ENCODE results near the gene TGFBR2.
A peak's percentile ranks its signal among the peaks of the same experiment; 100 is the strongest.
"Not testable (repeated sequence)": the region's sequence is repeated elsewhere in the genome, so short reads cannot be mapped to it uniquely, and the experiment has no call there.

The TGFBR2 gene

DNA sequence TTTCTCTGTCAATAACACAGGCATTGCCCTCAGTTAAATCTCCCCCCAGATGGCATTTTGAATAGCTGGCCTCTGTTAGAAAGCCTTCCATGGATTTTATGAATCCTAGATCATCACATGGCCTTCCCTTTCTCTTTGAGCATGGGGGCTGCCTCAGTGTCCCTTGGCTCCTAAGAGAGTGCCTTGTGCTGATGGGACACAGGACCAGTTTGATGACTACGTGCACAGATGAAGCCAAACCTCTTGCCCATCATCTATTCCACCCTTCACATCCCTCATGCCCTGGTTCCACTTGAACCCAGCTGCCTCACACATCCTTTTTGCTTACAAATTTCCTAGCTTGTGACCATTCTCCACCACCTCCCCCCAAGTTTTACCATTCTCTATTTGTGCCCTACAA lies 12.9 kb downstream of the TGFBR2 start:
- no peak for DNase-seq (ENCODE audit: low spot score)

DNA sequence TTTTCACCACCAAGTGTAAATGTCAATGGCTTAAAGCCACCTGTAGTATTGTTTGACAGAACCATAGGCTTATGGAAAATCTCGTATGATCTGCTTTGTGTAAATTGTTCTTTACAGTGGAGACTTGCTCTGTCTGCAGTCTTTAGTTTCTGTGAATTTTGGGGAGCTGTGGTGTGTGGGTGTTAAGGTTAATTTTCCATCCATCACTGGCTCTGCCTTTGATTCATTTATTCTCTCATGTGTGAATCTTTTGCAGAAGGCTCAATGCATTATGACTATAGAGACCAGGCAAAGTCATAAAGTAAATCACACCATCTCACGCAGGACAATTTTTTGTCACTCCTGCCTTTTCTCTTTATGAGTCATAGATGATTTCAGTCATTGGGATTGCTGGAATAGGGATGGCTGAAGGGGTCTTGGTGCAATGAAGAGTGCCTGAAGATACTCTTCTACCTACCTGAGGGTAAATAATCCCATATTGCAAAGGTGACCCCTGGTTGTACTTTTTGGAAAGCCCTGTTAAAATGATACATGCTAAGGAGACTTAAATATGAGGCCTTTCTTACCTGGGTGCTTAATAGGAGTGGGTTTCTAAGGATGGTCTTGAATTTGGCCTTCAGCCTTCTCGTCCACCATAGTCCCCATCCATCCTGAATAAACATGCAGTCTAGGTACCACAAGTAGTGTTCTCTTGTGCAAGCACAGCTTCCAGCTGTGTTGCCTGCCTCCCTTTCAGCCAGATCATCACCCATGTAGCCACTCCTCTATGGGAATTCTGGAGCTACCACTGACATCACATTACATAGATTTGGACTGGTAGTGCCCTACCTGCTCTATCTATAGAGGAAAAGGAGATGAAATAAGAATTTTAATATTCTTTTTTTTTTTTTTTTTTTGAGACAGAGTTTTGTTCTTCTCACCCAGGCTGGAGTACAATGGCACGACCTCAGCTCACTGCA lies 14.3 kb downstream of the TGFBR2 start:
- no peak for DNase-seq (ENCODE audit: low spot score)

DNA sequence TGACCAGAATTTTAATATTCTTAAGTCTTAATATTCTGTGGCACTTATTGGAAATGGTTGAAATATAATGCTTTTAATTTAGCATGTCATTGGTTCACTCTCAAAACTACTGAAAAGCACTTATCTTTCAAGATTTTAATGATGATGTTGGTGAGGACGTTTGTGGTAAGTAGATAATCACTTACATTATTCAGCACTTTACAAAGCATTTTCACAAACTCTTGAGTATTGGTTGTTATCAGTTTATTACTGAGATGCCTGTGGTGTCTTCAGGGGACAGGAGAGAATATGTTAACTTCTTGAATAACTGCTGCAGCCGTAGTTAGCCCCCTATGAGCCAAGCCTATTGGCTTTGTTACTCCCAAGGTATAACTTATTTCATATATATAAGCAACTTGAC lies 15.2 kb downstream of the TGFBR2 start:
- no peak for DNase-seq (ENCODE audit: low spot score)

DNA sequence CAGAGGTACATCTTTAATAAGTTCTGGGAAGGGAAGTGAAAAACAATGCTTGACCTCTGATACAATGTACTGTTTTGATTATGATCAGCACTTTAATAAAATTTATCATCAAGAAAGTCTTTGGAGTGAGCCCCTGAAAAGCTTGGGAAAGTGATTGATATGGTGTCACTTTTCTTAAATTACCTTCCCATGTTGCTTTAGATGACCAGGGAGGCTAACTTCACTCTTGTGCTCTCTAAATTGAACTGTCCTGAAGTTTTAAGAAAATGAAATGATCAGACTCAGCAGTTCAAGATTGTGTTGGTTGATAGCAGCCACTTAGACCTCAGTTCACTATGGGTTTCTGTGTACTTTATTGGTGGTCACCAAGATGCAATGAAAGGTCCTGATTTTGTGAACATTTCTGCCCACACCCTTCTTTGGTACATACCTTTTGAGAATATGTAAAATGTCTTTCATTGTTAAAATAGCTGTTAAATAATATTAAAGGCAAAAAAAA lies 15.7 kb downstream of the TGFBR2 start:
- DNase-seq (ENCODE audit: low spot score), result no peak

DNA sequence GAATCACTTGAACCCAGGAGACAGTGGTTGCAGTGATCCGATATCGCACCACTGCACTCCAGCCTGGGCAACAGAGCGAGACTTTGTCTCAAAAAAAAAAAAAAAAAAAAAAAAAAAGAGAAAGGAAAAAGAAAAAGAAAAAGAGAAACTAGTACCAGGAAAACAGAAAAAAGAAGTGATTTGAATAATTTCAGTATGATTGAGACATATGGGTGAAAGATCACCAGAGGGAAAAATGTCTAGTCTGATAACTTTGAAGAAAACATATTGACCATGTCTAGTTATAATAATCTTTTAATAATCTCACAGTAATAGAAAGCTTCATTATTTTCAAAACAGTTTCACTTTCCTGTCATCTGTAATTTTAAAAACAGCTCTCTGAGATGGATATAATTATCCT lies 16.4 kb downstream of the TGFBR2 start:
- DNase-seq (ENCODE audit: low spot score), result no peak

DNA sequence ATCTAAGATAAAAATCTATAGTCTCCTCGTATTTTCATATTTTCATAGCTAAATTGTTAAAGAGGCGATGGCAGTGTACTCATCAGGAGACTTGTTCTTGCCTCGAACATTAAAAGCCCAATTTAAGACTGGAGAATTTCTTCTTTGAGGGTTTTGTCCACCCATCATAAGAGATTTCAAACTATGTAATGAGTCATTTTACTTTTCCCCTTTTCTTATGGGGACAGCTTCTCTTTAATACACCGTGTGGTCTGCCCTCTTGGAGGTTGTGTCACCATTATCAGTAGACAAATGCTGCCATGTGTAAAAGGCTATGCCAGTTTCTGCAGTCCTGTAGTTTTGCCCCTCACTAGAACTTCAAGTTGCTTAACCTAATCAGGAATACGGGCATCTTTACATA lies 16.9 kb downstream of the TGFBR2 start:
- DNase-seq (ENCODE audit: low spot score), result no peak

DNA sequence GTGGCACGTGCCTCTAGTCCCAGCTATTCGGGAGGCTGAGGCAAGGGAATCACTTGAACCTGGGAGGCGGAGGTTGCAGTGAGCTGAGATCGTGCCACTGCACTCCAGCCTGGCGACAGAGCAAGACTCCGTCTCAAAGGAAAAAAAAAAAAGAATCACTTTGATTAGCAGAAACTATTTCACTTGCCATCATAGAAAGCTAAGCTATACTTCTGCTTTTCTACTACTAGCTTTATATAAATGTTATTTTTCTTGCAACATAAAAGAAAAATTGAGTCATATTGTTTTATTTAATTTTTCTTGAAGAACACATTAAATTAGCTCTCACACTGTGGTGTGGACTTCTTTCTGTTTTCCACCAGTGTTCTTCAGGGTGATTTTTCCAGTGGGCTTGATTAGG lies 18.1 kb downstream of the TGFBR2 start:
- DNase-seq (ENCODE audit: low spot score), result not testable (repeated sequence)

DNA sequence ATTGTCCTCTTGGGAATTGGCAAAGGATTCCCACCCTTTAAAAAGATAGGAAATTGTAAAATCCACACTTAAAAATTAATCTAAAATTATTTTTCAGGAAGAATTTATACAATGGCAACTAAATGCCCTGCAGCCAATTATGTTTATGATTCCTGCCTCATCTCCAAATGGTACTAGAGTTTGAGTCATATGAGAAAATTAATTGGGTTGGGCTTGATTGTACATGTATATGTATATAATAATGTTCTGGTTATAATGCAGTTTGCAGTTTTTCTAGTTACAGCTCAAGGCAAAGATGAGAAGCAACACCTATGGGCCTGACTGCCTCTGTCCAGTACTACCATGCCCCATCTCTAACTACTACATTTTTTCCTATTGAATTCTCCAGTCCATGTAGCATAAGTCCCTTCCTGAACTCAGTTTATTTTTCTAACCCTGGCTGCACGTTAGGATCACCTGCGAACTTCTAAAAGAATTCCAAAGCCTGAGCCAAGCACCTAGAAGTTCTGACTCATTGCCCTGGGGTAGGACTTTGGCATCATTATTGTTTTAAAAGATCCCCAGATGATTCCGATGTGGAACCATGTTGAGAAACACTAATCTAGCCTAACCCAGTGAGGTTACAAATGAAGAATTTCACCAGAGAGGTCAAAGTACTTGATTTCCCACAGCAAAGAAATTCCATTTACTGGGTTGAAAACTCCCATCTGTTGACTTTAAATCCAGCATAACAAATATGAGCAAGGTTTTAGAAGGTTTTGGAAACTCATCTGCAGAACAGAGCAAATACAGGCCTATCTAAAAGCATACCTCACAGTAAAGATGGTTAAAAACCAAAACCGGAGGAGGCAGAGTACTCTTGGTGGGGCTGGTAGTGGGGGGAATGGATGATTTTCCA lies 19.4 kb downstream of the TGFBR2 start:
- no peak for DNase-seq (ENCODE audit: low spot score)

DNA sequence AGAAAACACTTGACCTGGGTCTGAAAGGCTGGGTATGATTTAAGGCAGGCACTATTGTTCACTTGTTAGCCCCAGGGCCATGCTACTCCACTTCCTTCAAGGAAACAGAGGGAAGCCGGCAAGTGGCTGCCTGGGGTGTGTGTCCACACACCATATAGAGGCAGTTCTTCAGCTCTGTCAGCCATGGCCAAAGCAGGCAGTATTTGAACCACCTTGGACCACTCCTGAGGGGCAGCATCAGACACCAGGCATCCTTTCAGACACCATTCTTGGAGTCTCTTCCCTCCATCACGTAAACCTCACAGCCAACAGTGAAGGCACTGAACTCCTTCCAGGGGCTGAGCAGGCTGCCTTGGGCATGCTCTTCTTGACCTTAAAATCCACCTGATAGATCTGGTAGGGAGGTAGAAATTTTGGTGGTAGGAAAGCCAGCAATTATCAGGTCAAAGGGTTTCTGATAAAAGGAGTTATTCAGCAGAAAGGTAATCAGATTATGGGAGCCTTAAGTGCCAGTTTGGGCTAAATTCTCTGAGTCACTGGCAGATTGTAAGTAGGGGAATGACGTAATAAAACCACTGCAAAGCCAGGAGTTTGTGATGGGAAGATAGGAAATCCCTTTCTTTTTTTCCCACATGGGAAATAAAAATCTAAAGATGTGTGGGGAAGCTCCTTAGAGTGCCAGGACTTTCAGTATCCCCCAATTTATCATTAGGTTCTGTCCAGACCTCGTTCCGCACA lies 20.2 kb downstream of the TGFBR2 start:
- DNase-seq (ENCODE audit: low spot score), result peak; percentile 44

DNA sequence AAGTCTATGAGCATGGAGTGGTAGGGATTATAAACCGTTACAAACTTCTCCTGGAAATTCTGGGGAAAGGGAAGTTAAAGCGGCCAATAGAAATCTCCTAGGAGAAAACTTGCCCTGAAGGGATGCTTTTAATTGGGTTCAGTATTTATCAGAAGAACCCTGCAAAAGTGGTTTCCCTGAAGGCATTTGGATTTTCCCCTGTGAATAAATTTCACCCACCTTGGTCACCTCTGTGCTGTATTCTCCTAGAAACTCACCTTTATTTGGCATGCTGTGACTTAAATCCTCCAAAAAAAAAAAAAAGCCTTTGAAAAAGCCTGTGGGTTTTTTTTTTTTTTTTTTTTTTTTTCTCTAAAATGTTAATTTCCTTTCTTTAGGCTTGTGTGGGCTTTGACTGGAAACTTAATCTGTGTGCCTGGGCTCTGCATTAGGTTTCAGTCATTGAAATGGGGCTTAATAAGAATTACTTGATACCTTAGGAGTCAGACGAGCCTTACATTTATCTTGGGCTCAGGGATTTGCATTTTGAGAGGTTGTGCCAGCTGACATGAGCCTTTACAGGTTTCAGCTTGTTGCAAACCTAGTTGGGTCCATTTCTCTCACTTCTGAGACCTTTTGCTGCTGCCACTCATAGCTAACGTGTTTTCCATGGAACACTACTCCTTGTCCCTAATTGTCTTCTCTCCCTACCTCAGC lies 22.0 kb downstream of the TGFBR2 start:
- no peak for DNase-seq (ENCODE audit: low spot score)

DNA sequence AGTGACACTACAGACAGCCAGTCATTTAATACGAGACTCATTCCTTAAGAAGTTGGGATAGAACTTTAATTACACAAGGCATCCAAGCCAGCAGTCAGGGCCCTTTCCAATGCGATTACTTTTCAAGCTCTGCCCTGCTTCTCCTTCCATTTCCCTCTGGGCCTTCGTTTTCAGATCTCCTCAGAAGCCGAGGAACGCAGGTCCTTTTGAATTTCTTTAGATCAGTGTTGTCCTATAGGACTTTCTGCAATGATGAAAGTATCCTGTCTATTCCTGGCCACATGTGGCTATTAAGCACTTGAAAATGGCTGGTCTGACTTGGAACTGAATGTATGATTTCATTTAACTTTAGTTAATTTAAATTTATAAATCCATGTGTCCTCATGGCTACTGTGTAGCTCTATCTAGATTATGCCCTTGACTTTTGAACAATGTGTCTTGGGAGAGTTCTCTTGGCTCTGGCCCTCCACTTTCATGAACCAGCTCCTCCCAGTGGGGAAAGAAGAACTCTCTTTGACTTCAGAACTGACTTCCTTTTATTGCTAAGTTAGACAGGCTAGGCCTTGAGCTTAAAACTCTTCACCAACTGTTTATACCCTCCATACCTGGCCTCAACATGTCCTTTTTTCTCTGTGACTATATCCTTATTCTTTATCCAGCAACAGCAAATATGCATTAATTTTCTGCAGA lies 22.6 kb downstream of the TGFBR2 start:
- no peak for DNase-seq (ENCODE audit: low spot score)

DNA sequence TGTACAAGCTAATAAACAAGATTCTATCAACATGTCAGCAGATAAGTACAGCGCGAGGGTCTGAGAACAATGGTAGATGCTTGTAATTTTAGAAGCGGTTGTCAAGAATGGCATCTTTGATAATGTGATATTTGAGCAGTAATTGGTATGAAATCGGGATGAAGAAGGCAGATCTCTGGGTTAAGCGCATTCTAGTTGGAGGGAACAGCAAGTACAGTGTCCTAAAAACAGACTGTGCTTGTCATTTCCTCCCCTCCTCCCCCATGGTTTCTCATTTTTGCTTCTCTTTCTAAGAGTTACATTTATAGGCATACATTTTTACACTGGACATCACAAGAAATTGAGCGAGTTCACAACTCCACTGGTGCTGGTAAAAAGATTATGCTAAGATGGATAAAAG lies 23.3 kb downstream of the TGFBR2 start:
- DNase-seq (ENCODE audit: low spot score), result no peak

DNA sequence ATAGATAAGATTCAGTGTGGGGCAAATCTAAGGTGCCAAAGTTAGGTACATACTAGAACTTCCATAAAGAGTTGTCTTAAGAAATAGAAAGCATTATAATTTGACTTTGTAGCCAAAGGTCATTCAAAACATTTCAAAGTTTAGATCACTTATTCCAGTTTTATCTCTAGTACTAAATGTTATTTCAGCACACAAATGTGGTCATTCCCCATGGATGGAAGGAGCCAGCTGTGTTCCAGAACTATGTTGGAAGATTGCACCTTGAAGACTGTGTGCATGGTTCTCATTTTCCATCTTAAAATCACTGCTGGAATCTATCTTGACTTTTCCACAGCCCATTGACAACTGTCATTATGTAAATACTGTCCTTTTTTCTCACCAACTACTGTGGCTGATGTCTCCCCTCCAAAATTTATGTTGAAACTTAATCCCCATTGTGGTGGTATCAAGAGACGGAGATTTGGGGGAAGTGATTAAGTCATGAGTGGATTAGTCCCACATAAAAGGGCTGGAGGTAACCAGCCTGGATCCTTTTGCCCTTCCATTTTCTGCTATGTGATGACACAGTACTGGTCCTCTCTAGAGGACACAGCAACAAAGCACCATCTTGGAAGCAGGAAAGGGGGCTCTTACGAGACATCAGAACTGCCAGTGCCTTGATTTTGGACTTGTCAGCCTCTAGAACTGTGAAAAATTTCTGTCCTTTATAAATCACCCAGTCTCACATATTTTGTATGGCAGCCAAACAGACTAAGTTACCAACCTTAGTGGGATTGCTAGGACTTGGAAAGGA lies 24.0 kb downstream of the TGFBR2 start:
- no peak for DNase-seq (ENCODE audit: low spot score)

DNA sequence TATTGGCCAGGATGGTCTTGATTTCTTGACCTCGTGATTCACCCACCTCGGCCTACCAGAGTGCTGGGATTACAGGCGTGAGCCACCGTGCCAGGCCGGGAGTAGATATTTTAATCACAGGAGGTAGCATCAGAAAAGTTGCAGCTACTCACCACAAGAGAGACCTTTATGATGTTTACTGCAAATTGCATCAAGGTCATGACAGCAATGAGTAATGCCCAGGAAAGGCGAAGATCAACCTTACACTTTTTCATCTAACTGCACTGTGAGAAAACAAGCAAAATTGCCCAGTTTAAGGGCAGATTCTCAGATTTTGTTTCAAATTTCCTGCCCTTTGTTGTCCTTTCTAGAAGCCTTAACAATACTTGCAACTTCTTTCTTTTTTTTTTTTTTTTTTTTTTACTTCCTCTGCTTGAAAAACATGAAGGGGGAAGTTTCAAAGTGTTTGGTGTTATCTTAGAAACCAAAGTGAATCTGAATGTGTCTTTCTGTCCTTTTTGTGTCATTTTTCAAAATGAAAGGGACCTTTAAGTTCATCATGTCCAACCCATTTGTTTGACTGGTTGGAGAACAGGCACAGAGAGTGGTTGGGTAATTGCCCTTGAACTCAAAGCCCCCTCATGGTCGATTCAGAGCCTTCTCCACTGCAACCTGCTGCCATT lies 25.0 kb downstream of the TGFBR2 start:
- DNase-seq (ENCODE audit: low spot score), result no peak

DNA sequence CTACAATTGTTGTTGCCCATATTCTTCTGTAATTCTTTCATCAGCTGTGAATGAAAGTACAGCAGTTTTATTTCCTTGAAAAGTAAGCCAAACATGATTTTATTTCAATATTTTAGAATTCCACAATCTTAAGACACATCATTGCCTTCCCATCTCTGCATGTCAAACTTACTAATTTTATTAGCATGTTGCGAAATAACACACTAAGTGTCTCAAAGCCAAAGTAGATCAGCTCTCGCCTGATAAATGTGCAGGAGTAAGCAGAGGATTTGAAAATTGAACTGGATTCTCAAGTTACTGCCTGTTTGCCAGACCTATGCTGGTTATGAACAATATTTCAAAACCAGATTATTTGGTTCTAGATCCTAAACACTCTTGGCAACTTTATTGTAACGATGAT lies 25.7 kb downstream of the TGFBR2 start:
- no peak for DNase-seq (ENCODE audit: low spot score)

DNA sequence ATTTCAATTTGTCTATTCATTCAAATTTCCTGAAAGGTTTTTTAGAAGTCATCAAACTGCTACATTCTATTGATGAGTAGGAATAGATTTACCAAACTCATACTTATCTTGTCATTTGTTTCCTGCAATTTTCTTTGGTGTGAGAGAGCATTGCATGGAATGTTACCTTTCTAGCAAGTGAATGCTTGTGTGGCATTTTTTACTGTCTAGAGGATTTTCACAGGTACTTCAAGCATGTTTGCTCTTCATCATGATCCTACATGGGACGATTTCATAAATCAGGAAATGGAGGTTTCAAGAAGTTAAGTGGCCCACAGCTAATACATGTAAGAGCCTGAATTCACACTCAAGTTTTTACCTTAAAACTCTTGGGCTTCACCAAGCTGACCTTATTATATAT lies 26.1 kb downstream of the TGFBR2 start:
- no peak for DNase-seq (ENCODE audit: low spot score)

DNA sequence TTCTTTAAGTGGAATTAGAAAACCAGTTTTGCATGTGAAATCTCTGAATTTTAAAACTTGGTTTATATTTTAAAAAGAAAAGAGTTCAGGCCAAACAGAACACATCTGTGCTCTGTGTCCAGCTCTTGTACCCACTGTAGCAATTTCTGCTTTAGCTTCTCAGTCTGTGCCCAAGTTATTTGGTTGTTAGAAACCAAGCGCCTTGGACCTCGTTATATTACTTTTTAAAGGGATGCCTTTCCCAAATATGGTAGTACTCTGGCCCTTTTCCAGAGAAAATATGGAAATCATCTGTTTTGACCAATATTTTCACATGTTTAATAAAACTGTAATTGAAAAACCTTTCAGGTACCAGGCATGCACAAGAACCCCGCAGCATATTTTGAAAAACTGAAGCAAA lies 27.3 kb downstream of the TGFBR2 start:
- no peak for DNase-seq (ENCODE audit: low spot score)

DNA sequence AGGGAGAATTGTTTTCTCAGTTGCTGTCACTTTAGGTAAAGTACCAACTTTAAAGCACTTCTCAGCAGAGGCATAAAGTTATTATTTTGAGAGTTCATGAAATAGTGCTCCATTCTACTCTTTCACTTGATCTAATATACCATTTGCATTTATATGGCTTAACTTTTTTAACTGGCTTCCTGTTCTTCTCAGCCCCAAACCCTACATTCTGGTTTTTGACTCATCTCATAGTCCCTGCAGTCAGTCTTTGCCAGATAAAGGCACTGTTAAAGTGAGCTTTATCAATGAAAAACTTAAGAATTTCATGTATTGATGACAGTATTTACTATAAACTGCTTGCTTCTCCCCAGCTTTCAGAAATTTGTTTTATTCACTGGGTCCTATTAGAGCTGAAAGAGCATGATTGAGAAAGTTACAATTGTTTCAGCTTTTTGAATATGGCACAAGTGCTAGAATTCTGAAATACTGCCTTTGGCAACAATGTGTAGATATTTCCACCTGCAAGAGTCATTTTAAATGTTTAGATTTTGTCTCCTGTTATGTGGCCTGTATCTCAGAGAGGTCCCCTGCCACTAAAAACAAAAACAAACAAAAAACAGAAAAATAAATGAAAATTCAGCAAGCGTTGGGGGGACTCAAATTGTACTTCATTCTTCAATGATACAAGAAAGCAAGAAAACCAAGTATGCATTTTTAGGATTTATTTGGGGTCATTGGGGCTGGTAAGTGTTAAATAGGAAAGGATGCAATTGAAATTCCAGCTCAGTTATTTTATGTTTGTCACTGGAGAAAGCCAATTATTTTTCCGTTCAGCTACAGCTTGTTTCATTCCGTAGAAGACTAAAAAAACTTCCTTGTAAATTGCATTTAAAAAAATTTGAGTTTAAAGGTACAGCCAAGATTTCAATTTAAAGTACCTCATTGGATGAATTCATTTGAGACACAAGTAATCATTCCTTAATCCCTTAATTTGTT lies 28.6 kb downstream of the TGFBR2 start:
- no peak for DNase-seq (ENCODE audit: low spot score)

Measured in SK-N-DZ (cell line).